Measurements from ENCODE around the gene FCER1G. TPM values are rescaled to one million over a fixed set of nuclear protein-coding genes. Genes with fewer than 3 reads are reported as not detected.

FCER1G gene
- 0.60 and 1.5 TPM in 2 replicates for total RNA-seq
- long read RNA-seq, partial matches to known transcripts: 0 of 1 reads
- long read RNA-seq, other reads (novel, unspliced or antisense): 1 of 1 reads

DNA sequence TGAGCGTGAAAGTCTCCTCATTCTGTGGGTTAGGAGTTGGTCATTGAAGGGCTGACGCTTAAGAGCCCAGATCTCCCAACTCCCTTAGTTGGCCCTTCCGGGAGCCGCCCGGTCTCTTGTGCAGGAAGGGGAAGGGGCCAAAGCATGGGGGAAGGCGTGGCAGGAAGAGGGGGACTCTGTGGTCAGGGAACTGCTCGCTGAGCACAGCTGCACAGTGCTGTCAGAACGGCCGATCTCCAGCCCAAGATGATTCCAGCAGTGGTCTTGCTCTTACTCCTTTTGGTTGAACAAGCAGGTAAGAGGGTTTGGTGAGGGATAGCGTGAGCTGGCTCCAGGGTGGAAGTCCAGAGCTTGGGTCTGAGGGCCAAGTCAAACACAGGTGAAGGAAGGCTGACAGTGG, at the start of gene FCER1G:
Gene FCER1G, plus strand, starts transcription at position 220 of the 400 bp plus-strand sequence. Its CDS starts 27 bp downstream, at position 247.
- peaks cover 38% of the 10 kb centered on the region for H3K4me1 Mint-ChIP-seq (ENCODE audit: low read depth)
- no peak within 1 kb of the TSS for H3K4me3 Mint-ChIP-seq (ENCODE audit: low read depth)
- H3K36me3 Mint-ChIP-seq (ENCODE audit: insufficient read depth): peaks cover 27% of the 10 kb centered on the region

GRCh38 chr1:161165742-161166668, 49.1 kb upstream of the FCER1G start, which contains the start of gene PPOX:
Gene PPOX (plus strand): TSS chr1:161166426. CDS start chr1:161166848, 422 bp downstream.
- Mint-ChIP-seq H3K27ac (peak within 1 kb of the TSS; percentile 95), H3K4me3 (ENCODE audit: low read depth) (peak within 1 kb of the TSS; percentile 87), H3K4me1 (ENCODE audit: low read depth) (peaks cover 17% of the 10 kb centered on the region), H3K27me3 (no peaks in the 10 kb centered on the region), H3K36me3 (ENCODE audit: insufficient read depth) (peaks cover 30% of the 10 kb centered on the region), H3K9me3 (ENCODE audit: low read depth) (no peaks in the 10 kb centered on the region)
- DNase-seq (ENCODE audit: low spot score, unreplicated experiment): peak; percentile 81
- TF ChIP-seq CTCF (IDR thresholded peaks at IDR 0.05; ENCODE audit: unreplicated experiment): peak; percentile 49

More for the DNA sequence above, at the start of gene FCER1G:
- Mint-ChIP-seq H3K27ac (no peak within 1 kb of the TSS), H3K9me3 (ENCODE audit: low read depth) (no peaks in the 10 kb centered on the region), H3K27me3 (no peaks in the 10 kb centered on the region)
- DNase-seq (ENCODE audit: low spot score, unreplicated experiment): no peak
- no peak for TF ChIP-seq CTCF (IDR thresholded peaks at IDR 0.05; ENCODE audit: unreplicated experiment)

GRCh38 chr1:161166669-161167548, 48.2 kb upstream of the FCER1G start:
- Mint-ChIP-seq H3K9me3 (ENCODE audit: low read depth) (no peaks in the 10 kb centered on the region), H3K27ac (peak overlapping the region; percentile 95), H3K4me1 (ENCODE audit: low read depth) (peaks cover 14% of the 10 kb centered on the region), H3K4me3 (ENCODE audit: low read depth) (peak overlapping the region; percentile 87), H3K36me3 (ENCODE audit: insufficient read depth) (peaks cover 27% of the 10 kb centered on the region), H3K27me3 (no peaks in the 10 kb centered on the region)
- TF ChIP-seq CTCF (IDR thresholded peaks at IDR 0.05; ENCODE audit: unreplicated experiment): peak; percentile 4
- DNase-seq (ENCODE audit: low spot score, unreplicated experiment): no peak

- H3K9me3 Mint-ChIP-seq (ENCODE audit: low read depth): no peaks in the 10 kb centered on the region
- no peak overlapping the region for H3K4me3 Mint-ChIP-seq (ENCODE audit: low read depth)
- H3K36me3 Mint-ChIP-seq (ENCODE audit: insufficient read depth): peaks cover 25% of the 10 kb centered on the region
Measured at GRCh38 chr1:161168906-161169305, 46.2 kb upstream of the FCER1G start.

More at GRCh38 chr1:161168906-161169305, 46.2 kb upstream of the FCER1G start:
- Mint-ChIP-seq H3K4me1 (ENCODE audit: low read depth) (peaks cover 14% of the 10 kb centered on the region), H3K27me3 (no peaks in the 10 kb centered on the region), H3K27ac (no peak overlapping the region)
- DNase-seq (ENCODE audit: low spot score, unreplicated experiment): no peak
- no peak for TF ChIP-seq CTCF (IDR thresholded peaks at IDR 0.05; ENCODE audit: unreplicated experiment)

All from progenitor cell of endocrine pancreas (in vitro differentiated cells).